ENCODE measurements around the gene SIM2.

The SIM2 gene

DNA sequence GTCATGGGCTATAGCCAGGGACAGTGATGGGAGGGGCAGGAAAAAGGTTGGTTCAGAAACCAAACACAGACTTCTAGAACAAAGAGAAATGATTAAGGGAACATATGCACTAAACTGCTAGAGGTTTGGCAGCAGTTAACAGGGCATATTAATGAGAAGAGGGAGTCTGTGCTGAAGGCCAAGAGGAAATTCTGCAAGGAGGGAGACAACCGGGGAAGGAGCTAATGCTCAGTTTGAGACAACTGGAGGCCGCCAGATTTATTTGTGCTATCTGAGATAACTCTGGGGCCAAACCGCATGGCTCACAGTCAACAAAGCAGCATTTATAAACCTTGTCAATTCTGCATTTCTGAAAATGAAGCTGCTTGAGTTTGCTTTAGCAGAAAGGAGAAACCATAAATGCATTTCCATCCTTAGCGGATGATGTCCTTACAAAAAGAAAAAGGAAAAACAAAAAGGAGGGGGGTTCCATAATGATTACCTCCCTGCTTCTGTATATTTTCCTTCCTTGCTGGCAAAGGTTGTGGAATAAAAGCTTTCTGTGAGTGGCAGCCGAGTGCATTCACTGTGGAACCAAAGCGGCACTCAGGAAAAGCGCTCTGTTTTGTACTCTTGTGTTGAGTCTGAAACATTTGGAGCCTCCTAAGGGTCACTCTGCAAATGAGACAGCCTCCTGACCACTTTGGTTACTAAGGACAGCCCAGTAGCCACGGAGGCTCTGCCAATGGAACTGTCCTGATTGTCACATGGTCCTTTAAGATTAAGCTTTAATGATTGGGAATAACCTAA lies 70.3 kb downstream of the SIM2 start:
- TF ChIP-seq, protein P1, sequence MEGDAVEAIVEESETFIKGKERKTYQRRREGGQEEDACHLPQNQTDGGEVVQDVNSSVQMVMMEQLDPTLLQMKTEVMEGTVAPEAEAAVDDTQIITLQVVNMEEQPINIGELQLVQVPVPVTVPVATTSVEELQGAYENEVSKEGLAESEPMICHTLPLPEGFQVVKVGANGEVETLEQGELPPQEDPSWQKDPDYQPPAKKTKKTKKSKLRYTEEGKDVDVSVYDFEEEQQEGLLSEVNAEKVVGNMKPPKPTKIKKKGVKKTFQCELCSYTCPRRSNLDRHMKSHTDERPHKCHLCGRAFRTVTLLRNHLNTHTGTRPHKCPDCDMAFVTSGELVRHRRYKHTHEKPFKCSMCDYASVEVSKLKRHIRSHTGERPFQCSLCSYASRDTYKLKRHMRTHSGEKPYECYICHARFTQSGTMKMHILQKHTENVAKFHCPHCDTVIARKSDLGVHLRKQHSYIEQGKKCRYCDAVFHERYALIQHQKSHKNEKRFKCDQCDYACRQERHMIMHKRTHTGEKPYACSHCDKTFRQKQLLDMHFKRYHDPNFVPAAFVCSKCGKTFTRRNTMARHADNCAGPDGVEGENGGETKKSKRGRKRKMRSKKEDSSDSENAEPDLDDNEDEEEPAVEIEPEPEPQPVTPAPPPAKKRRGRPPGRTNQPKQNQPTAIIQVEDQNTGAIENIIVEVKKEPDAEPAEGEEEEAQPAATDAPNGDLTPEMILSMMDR (conservative IDR thresholded peaks at IDR 0.05; ENCODE audit: low read depth, low read length) = no peak
- Histone ChIP-seq H3K27ac (no peak overlapping the region), H3K9ac (no peak overlapping the region)

DNA sequence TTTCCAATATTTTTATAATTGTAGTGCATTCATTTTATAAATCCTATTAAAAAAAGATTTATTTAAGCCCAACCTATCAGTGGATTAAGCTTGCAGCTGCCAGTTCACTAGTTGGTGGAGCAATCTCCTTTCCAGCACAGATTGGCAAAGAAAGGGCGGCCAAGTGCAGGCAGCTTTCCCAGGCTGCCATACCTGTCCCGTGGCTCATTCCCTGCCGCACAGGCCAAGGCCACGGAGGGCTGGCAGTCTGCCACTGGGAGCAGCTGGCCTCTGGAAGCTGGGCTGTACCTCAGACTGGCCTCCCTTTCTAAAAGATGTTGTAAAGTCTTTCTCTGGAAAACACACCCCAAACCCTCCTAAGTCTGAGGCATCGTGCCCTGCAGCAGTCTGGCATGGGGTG lies 74.2 kb downstream of the SIM2 start:
- Histone ChIP-seq H3K36me3 (ENCODE audit: insufficient read depth) (no peaks in the 10 kb centered on the region), H3K4me2 (no peak overlapping the region), H3K79me2 (ENCODE audit: insufficient read depth, low read depth) (no peaks in the 10 kb centered on the region), H3K4me1 (ENCODE audit: low read depth, poor library complexity, severe bottlenecking) (no peaks in the 10 kb centered on the region), H3K9ac (no peak overlapping the region), H2AFZ (ENCODE audit: low read depth) (no peak overlapping the region), H3K27me3 (ENCODE audit: insufficient read depth, low read depth) (no peaks in the 10 kb centered on the region), H3K27ac (no peak overlapping the region), H3K4me3 (IDR thresholded peaks at IDR 0.05; ENCODE audit: insufficient read depth, low read depth, low read length) (no peak overlapping the region), H4K20me1 (ENCODE audit: insufficient read depth) (no peaks in the 10 kb centered on the region)
- TF ChIP-seq, protein P1 (conservative IDR thresholded peaks at IDR 0.05; ENCODE audit: low read depth, low read length) = no peak

More for the DNA sequence above, 70.3 kb downstream of the SIM2 start:
- Histone ChIP-seq H3K36me3 (ENCODE audit: insufficient read depth) (no peaks in the 10 kb centered on the region), H2AFZ (ENCODE audit: low read depth) (no peak overlapping the region), H3K79me2 (ENCODE audit: insufficient read depth, low read depth) (no peaks in the 10 kb centered on the region), H3K4me3 (IDR thresholded peaks at IDR 0.05; ENCODE audit: insufficient read depth, low read depth, low read length) (no peak overlapping the region), H4K20me1 (ENCODE audit: insufficient read depth) (no peaks in the 10 kb centered on the region), H3K4me1 (ENCODE audit: low read depth, poor library complexity, severe bottlenecking) (no peaks in the 10 kb centered on the region), H3K27me3 (ENCODE audit: insufficient read depth, low read depth) (no peaks in the 10 kb centered on the region), H3K4me2 (no peak overlapping the region)

DNA sequence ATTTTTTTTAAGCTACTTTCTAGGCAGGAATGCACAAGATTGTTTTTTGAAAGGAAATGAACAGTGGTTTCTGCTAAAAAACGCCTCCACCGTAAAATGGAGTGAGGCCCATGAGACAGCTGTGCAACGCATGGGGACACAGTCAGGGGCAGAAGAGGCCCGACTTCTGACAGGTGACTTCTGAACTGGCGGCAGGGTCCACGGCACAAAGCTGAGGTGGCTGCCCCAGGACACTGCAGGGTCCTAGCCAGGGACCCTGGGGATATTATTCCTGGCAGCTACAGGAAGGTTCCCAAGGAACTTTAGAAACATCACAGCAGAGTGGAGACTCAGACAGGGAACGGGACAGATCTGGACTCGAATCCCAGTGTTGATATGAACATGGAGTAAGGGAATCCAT lies 75.1 kb downstream of the SIM2 start:
- Histone ChIP-seq H3K4me2 (no peak overlapping the region), H3K9ac (no peak overlapping the region), H4K20me1 (ENCODE audit: insufficient read depth) (no peaks in the 10 kb centered on the region), H3K79me2 (ENCODE audit: insufficient read depth, low read depth) (no peaks in the 10 kb centered on the region), H3K4me1 (ENCODE audit: low read depth, poor library complexity, severe bottlenecking) (no peaks in the 10 kb centered on the region), H3K4me3 (IDR thresholded peaks at IDR 0.05; ENCODE audit: insufficient read depth, low read depth, low read length) (no peak overlapping the region), H3K27ac (no peak overlapping the region), H2AFZ (ENCODE audit: low read depth) (no peak overlapping the region), H3K27me3 (ENCODE audit: insufficient read depth, low read depth) (no peaks in the 10 kb centered on the region), H3K36me3 (ENCODE audit: insufficient read depth) (no peaks in the 10 kb centered on the region)
- TF ChIP-seq, protein P1 (conservative IDR thresholded peaks at IDR 0.05; ENCODE audit: low read depth, low read length) = no peak

DNA sequence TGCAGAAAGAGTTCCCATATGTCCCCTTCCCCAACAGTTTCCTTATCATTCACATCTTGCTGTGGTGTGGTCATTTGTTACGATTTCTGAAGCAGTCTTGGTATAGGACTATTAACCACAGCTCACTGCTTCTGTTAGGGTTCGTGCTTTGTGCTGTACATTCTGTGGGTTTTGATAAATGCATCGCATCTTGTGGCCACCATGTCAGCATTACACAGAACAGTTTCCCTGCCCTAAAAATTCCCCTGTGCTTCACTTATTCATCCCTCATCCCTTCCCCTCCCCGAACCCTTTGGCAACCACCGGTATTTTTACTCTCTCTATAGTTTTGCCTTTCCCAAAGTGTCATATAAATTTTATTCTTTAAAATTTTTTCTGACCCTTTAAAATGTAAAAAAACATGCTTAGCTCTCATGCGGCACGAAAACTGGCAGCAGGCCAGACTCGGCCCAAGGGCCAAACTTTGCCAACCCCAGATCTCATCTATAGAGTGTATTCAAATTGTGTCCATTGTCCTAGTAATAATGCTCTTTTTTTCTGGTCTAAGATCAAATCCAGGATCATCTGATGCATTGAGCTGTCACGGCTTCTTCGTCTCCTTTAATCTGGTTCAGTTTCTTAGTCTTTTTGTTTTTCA lies 78.2 kb downstream of the SIM2 start:
- Histone ChIP-seq H3K4me1 (ENCODE audit: low read depth, poor library complexity, severe bottlenecking) (no peaks in the 10 kb centered on the region), H2AFZ (ENCODE audit: low read depth) (no peak overlapping the region), H3K36me3 (ENCODE audit: insufficient read depth) (no peaks in the 10 kb centered on the region), H3K4me2 (no peak overlapping the region), H3K4me3 (IDR thresholded peaks at IDR 0.05; ENCODE audit: insufficient read depth, low read depth, low read length) (no peak overlapping the region), H4K20me1 (ENCODE audit: insufficient read depth) (no peaks in the 10 kb centered on the region), H3K9ac (no peak overlapping the region), H3K79me2 (ENCODE audit: insufficient read depth, low read depth) (no peaks in the 10 kb centered on the region), H3K27ac (no peak overlapping the region), H3K27me3 (ENCODE audit: insufficient read depth, low read depth) (no peaks in the 10 kb centered on the region)
- TF ChIP-seq, protein P1 (conservative IDR thresholded peaks at IDR 0.05; ENCODE audit: low read depth, low read length) = no peak

Data from KMS-11 (cell line).